Measurements from ENCODE around the gene PSMG3. TPM values are rescaled to one million over a fixed set of nuclear protein-coding genes. Genes with fewer than 3 reads are reported as not detected.

PSMG3 gene
- total and polyA plus RNA-seq, 2 donors (not counting 3 experiments of a cell fraction or from before 2014, with no cell fraction given): 25.5 to 49.7 TPM

GRCh38 chr7:1547777-1548437, 21.9 kb downstream of the PSMG3 start:
- no peaks in the 10 kb centered on the region for H3K27me3 ChIP-seq (ENCODE audit: control insufficient read depth in 2 of 2, insufficient read depth in 2 of 2, low read length in 2 of 2)
- no peak overlapping the region for H2AFZ ChIP-seq (ENCODE audit: low read depth, low read length)
- H3K9ac ChIP-seq (replicated peaks; ENCODE audit: extremely low read depth, insufficient read depth, low read length): no peak overlapping the region
- H4K20me1 ChIP-seq (replicated peaks; ENCODE audit: control insufficient read depth, extremely low read depth, insufficient read depth, low read length): no peaks in the 10 kb centered on the region
- H3K9me1 ChIP-seq (replicated peaks; ENCODE audit: control insufficient read depth, extremely low read depth, insufficient read depth, low read length): no peaks in the 10 kb centered on the region
- FAIRE-seq (no peak), DNase-seq (ENCODE audit: low read depth, low spot score) (no peak)
- intact Hi-C loops (cut with micrococcal nuclease) (no loop called here), dilution Hi-C loops (cut with MboI; ENCODE audit: extremely low pct_ligation_motif_present, low sequenced_read_pairs) (no loop called here)
- H3K27ac ChIP-seq (ENCODE audit: insufficient read depth, low read depth, low read length): no peak overlapping the region
- no peaks in the 10 kb centered on the region for H3K9me3 ChIP-seq (replicated peaks; ENCODE audit: control insufficient read depth, insufficient read depth, low read length)
- ChIA-PET CTCF (interaction anchor here (0.7 to 1.6 kb wide), 4 partner anchors 8 to 922 kb away, joined by 3 to 6 read pairs (median 4); no protein-coding TSS in a partner anchor), POLR2A (interaction anchor here (1.1 kb wide), 1 partner anchor 14 kb away, joined by 3 read pairs; no protein-coding TSS in a partner anchor)
- H3K36me3 ChIP-seq (ENCODE audit: control insufficient read depth in 2 of 2, extremely low read depth in 1 of 2, insufficient read depth in 2 of 2, low read length in 2 of 2): peaks cover 2 to 7% of the 10 kb centered on the region in 2 experiments
- H3K79me2 ChIP-seq (ENCODE audit: control insufficient read depth, insufficient read depth, low read length): no peaks in the 10 kb centered on the region
- no peak for TF ChIP-seq CTCF (IDR thresholded peaks at IDR 0.05; ENCODE audit: extremely low read depth in 1 of 2, insufficient read depth in 1 of 2, low read depth in 1 of 2, low read length in 2 of 2)
- TF ChIP-seq POLR2A (IDR thresholded peaks at IDR 0.05; ENCODE audit: low read depth, low read length): no peak
- no peak for TF ChIP-seq EZH2 (IDR thresholded peaks at IDR 0.05; ENCODE audit: borderline replicate concordance, low read depth, low read length, severe bottlenecking)
- TF ChIP-seq FOS (IDR thresholded peaks at IDR 0.05; ENCODE audit: borderline replicate concordance, insufficient read depth, low read length): no peak
- no peak for TF ChIP-seq MYC (IDR thresholded peaks at IDR 0.05; ENCODE audit: low read depth, low read length)
- no peaks in the 10 kb centered on the region for H3K4me1 ChIP-seq (ENCODE audit: control insufficient read depth, extremely low read depth, insufficient read depth, low read length)
- BruUV-seq (replicated peaks): no TSS peak
- no peak overlapping the region for H3K4me3 ChIP-seq (replicated peaks in 1 of 3; ENCODE audit: insufficient read depth in 1 of 3, low read depth in 1 of 3, low read length in 3 of 3)
- H3K4me2 ChIP-seq (ENCODE audit: insufficient read depth, low read length): no peak overlapping the region
